ENCODE data around the gene E4F1. TPM values are rescaled to one million over a fixed set of nuclear protein-coding genes. Genes with fewer than 3 reads are reported as not detected.

E4F1 gene
- total RNA-seq, 1 experiment from 2014 or later = 41.6 TPM

DNA sequence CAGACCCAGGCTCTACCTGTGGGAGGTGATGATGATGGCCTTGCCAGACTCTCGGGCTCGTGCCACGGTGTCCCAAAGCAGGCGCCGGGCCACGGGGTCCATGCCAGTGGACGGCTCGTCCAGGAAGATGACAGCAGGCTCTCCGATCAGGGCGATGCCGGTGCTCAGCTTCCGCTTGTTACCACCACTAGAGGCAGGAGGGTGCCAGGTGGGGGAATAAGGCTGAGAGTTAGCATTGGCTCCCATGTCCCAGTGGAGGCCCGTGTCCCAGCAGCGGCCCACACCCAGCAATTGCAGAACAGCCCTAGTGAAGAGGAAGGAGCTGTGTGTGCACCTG lies 54.8 kb downstream of the E4F1 start:
- no peak for TF ChIP-seq EZH2 (IDR thresholded peaks at IDR 0.05; ENCODE audit: borderline replicate concordance, low read depth, low read length, poor library complexity, severe bottlenecking)
- TF ChIP-seq, protein P1, sequence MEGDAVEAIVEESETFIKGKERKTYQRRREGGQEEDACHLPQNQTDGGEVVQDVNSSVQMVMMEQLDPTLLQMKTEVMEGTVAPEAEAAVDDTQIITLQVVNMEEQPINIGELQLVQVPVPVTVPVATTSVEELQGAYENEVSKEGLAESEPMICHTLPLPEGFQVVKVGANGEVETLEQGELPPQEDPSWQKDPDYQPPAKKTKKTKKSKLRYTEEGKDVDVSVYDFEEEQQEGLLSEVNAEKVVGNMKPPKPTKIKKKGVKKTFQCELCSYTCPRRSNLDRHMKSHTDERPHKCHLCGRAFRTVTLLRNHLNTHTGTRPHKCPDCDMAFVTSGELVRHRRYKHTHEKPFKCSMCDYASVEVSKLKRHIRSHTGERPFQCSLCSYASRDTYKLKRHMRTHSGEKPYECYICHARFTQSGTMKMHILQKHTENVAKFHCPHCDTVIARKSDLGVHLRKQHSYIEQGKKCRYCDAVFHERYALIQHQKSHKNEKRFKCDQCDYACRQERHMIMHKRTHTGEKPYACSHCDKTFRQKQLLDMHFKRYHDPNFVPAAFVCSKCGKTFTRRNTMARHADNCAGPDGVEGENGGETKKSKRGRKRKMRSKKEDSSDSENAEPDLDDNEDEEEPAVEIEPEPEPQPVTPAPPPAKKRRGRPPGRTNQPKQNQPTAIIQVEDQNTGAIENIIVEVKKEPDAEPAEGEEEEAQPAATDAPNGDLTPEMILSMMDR (conservative IDR thresholded peaks at IDR 0.05; ENCODE audit: low read depth, low read length) = peak; percentile 22; the same call in 1 of the 2 replicates
- Histone ChIP-seq H3K4me3 (ENCODE audit: low read depth, low read length, poor library complexity, severe bottlenecking) (no peak overlapping the region), H3K36me3 (ENCODE audit: insufficient read depth, low read length, poor library complexity, severe bottlenecking) (no peaks in the 10 kb centered on the region), H3K9me3 (ENCODE audit: low read depth, low read length, poor library complexity, severe bottlenecking) (no peaks in the 10 kb centered on the region), H3K27ac (ENCODE audit: low read depth, low read length, poor library complexity, severe bottlenecking) (no peak overlapping the region), H3K27me3 (replicated peaks; ENCODE audit: insufficient read depth, low read depth, low read length, poor library complexity) (no peaks in the 10 kb centered on the region), H3K4me1 (ENCODE audit: insufficient read depth, low read length, poor library complexity, severe bottlenecking) (no peaks in the 10 kb centered on the region)
- intact Hi-C loops (cut with micrococcal nuclease; ENCODE audit: unreplicated experiment) = no loop called here
- CTCF ChIA-PET = no interaction called here
- DNase-seq (ENCODE audit: low spot score) = no peak
- BruUV-seq (replicated peaks) = no TSS peak
- POLR2A ChIA-PET (ENCODE audit: low non-redundant PET) = no interaction called here

DNA sequence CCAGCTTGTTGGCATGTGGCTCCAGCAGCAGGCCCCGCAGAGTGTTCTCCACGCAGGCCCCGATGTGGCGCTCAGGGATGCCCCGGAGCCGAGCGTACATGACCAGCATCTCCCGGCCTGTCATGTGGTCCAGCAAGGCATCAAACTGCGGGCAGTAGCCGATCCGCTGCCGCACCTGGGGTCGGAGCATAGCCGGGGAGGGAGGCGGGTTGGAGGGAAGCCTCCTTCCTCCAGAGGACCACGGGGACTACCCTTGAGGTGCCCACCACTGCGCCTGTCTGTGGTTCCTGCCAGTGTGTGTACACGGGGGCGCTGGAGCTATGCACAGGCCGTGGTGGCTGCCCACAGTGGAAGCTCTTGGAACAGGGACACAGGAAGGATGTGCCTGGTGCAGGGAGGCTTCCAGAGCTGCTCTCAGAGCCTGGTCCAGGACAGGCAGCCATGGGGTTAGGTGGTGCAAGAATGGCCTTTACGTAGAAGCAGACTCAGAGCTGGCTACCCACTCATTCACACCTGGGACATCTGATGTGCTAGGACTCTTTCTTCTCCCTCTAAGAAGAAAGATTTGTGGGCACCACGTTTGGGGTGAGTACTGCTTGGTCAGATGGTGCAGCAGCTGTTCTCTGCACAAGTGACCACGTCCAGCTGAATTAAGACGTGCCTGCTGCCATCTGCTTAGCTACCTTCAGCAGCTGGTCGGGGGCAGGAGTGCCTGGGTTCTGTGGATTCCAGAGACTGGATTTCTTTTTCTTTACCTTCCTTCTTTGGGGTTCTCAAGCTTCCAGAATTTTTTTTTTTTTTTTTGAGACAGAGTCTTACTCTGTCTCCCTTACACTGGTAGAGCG lies 55.8 kb downstream of the E4F1 start:
- ChIA-PET POLR2A (ENCODE audit: low non-redundant PET) (interaction anchor here (0.6 kb wide), 1 partner anchor 706 kb away, joined by 4 read pairs; no protein-coding TSS in a partner anchor), CTCF (no interaction called here)
- TF ChIP-seq, protein P1 (conservative IDR thresholded peaks at IDR 0.05; ENCODE audit: low read depth, low read length) = no peak
- TF ChIP-seq EZH2 (IDR thresholded peaks at IDR 0.05; ENCODE audit: borderline replicate concordance, low read depth, low read length, poor library complexity, severe bottlenecking) = no peak
- H3K9me3 ChIP-seq (ENCODE audit: low read depth, low read length, poor library complexity, severe bottlenecking) = no peaks in the 10 kb centered on the region
- BruUV-seq (replicated peaks) = no TSS peak
- no peak overlapping the region for H3K27ac ChIP-seq (ENCODE audit: low read depth, low read length, poor library complexity, severe bottlenecking)
- no peaks in the 10 kb centered on the region for H3K4me1 ChIP-seq (ENCODE audit: insufficient read depth, low read length, poor library complexity, severe bottlenecking)
- no peaks in the 10 kb centered on the region for H3K27me3 ChIP-seq (replicated peaks; ENCODE audit: insufficient read depth, low read depth, low read length, poor library complexity)
- no peak for DNase-seq (ENCODE audit: low spot score)
- no peak overlapping the region for H3K4me3 ChIP-seq (ENCODE audit: low read depth, low read length, poor library complexity, severe bottlenecking)
- no peaks in the 10 kb centered on the region for H3K36me3 ChIP-seq (ENCODE audit: insufficient read depth, low read length, poor library complexity, severe bottlenecking)
- intact Hi-C loops (cut with micrococcal nuclease; ENCODE audit: unreplicated experiment) = no loop called here

GRCh38 chr16:2280461-2280860 lies 57.1 kb downstream of the E4F1 start:
- Histone ChIP-seq H3K4me3 (ENCODE audit: low read depth, low read length, poor library complexity, severe bottlenecking) (no peak overlapping the region), H3K27ac (ENCODE audit: low read depth, low read length, poor library complexity, severe bottlenecking) (no peak overlapping the region), H3K9me3 (ENCODE audit: low read depth, low read length, poor library complexity, severe bottlenecking) (no peaks in the 10 kb centered on the region), H3K4me1 (ENCODE audit: insufficient read depth, low read length, poor library complexity, severe bottlenecking) (no peaks in the 10 kb centered on the region), H3K27me3 (replicated peaks; ENCODE audit: insufficient read depth, low read depth, low read length, poor library complexity) (no peaks in the 10 kb centered on the region), H3K36me3 (ENCODE audit: insufficient read depth, low read length, poor library complexity, severe bottlenecking) (no peaks in the 10 kb centered on the region)
- ChIA-PET POLR2A (ENCODE audit: low non-redundant PET) (interaction anchor here (0.5 kb wide), 1 partner anchor 125 kb away, joined by 3 read pairs; the partner anchor contains the start of gene TRAF7), CTCF (no interaction called here)
- no peak for TF ChIP-seq EZH2 (IDR thresholded peaks at IDR 0.05; ENCODE audit: borderline replicate concordance, low read depth, low read length, poor library complexity, severe bottlenecking)
- TF ChIP-seq, protein P1 (conservative IDR thresholded peaks at IDR 0.05; ENCODE audit: low read depth, low read length) = no peak
- intact Hi-C loops (cut with micrococcal nuclease; ENCODE audit: unreplicated experiment) = no loop called here
- no peak for DNase-seq (ENCODE audit: low spot score)
- BruUV-seq (replicated peaks) = no TSS peak
